ENCODE data around the gene DSC1.

- TF ChIP-seq CTCF (IDR thresholded peaks at IDR 0.05; ENCODE audit: insufficient read depth, low read length, poor library complexity, severe bottlenecking) (no peak), EZH2phosphoT487 (conservative IDR thresholded peaks at IDR 0.05; ENCODE audit: low read length) (no peak)
Measured at GRCh38 chr18:31156821-31157763, 5.6 kb downstream of the DSC1 start.

All from SU-DHL-6 (cell line).